Neural progenitor cell (in vitro differentiated cells): Measurements from ENCODE around the gene CDH23. TPM values are rescaled to one million over a fixed set of nuclear protein-coding genes. Genes with fewer than 3 reads are reported as not detected.

Experiments
- DNase-seq: peaks from one replicate; pipeline ENCODE4 v3.0.0-alpha.2; 2016; ENCODE audit warnings: low spot score
- H2AFZ ChIP-seq: fragments of 200-600 bp; sonication (generic); replicated peaks from 2 replicates; pipeline ENCODE4 v1.6.1; 2016; ENCODE audit warnings: antibody characterized with exemption
- H3F3A ChIP-seq: fragments of 200-600 bp; sonication (generic); 2 replicates; pipeline ENCODE4 v1.6.1; 2016; ENCODE audit warnings: antibody characterized with exemption, low read depth
- H3K27ac ChIP-seq: fragments of 200-600 bp; sonication (generic); 2 replicates; pipeline ENCODE4 v1.5.1; 2016; ENCODE audit warnings: mild to moderate bottlenecking
- H3K27me3 ChIP-seq: fragments of 200-600 bp; sonication (generic); 2 replicates; pipeline ENCODE4 v1.6.1; 2016; ENCODE audit warnings: mild to moderate bottlenecking, moderate library complexity
- H3K36me3 ChIP-seq: fragments of 200-600 bp; sonication (generic); 2 replicates; pipeline ENCODE4 v1.5.1; 2016
- H3K4me1 ChIP-seq: fragments of 200-600 bp; sonication (generic); 2 replicates; pipeline ENCODE4 v1.6.1; 2016; ENCODE audit warnings: mixed run types
- H3K4me2 ChIP-seq: fragments of 200-600 bp; sonication (generic); 2 replicates; pipeline ENCODE4 v1.6.1; 2016
- H3K4me3 ChIP-seq: fragments of 200-600 bp; sonication (generic); 2 replicates; pipeline ENCODE4 v1.5.1; 2016
- H3K79me2 ChIP-seq: fragments of 200-600 bp; sonication (generic); 2 replicates; pipeline ENCODE4 v1.6.1; 2016; ENCODE audit warnings: low read depth
- H3K9ac ChIP-seq: fragments of 200-600 bp; sonication (generic); 2 replicates; pipeline ENCODE4 v1.6.1; 2016
- H3K9me3 ChIP-seq: fragments of 200-600 bp; sonication (generic); 2 replicates; pipeline ENCODE4 v1.5.1; 2016; ENCODE audit warnings: low read depth
- H4K20me1 ChIP-seq: fragments of 200-600 bp; sonication (generic); 2 replicates; pipeline ENCODE4 v1.6.1; 2016; ENCODE audit warnings: low read depth
- H3K27ac Mint-ChIP-seq: 3 replicates; pipeline ENCODE4 v1.8.0; 2021; ENCODE audit warnings: mixed read lengths
- H3K27me3 Mint-ChIP-seq: 2 replicates; pipeline ENCODE4 v1.8.0; 2022; ENCODE audit warnings: low read depth, mild to moderate bottlenecking, inconsistent platforms, moderate library complexity, mixed read lengths; ENCODE audit not compliant: insufficient read depth
- H3K36me3 Mint-ChIP-seq: 3 replicates; pipeline ENCODE4 v1.8.0; 2021; ENCODE audit warnings: mixed read lengths
- H3K4me1 Mint-ChIP-seq: 3 replicates; pipeline ENCODE4 v1.8.0; 2021; ENCODE audit warnings: mixed read lengths
- H3K4me3 Mint-ChIP-seq: 3 replicates; pipeline ENCODE4 v1.8.0; 2021; ENCODE audit warnings: mild to moderate bottlenecking, moderate library complexity, mixed read lengths
- H3K9me3 Mint-ChIP-seq: 3 replicates; pipeline ENCODE4 v1.8.0; 2020; ENCODE audit warnings: mixed read lengths
- CTCF ChIP-seq: fragments of 200-600 bp; sonication (generic); IDR thresholded peaks from 2 replicates; pipeline ENCODE4 v1.5.1; 2017; ENCODE audit warnings: antibody characterized with exemption, mild to moderate bottlenecking
- EZH2 ChIP-seq: fragments of 200-600 bp; sonication (generic); IDR thresholded peaks from 2 replicates; pipeline ENCODE4 v1.6.1; 2017; ENCODE audit warnings: antibody characterized with exemption, mild to moderate bottlenecking, moderate library complexity
- EZH2phosphoT487 ChIP-seq: fragments of 200-600 bp; sonication (generic); IDR thresholded peaks from 2 replicates; pipeline ENCODE4 v1.6.1; 2017; ENCODE audit warnings: antibody characterized with exemption
- total RNA-seq: library from RNA; depleted of rRNA; stranded (reverse); fragments of >200 nt; gene quantifications from 2 replicates; pipeline ENCODE4 v1.2.3, GENCODE V29; 2015; ENCODE audit warnings: low replicate concordance

CDH23 gene
- total RNA-seq, 1 donor from 2014 or later = 5.9 TPM

DNA sequence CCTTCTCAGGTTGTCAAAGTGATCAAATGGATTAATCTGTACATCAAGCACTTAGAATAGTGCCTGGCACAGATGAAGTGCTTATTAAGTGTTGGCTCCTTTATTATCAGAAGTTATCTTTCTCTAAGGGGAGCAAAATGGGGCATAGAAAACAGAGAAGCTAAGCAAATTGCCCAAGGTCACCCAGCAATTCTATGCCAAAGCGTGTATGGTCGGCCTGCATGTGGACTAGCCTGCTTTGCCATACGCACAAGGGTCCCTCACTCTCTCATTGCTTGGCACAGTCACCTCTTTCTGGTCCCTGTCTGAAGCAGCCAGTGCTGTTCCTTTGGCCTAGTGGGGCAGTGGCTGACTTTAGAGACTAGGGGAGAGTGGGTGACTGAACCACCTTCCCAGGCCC lies 45.3 kb downstream of the CDH23 start:
- Mint-ChIP-seq H3K27ac (peak overlapping the region; percentile 13), H3K27me3 (peaks cover 17% of the 10 kb centered on the region), H3K4me1 (peaks cover 25% of the 10 kb centered on the region), H3K4me3 (no peak overlapping the region), H3K9me3 (no peaks in the 10 kb centered on the region), H3K36me3 (no peaks in the 10 kb centered on the region)
- Histone ChIP-seq H3K4me2 (no peak overlapping the region), H3K4me1 (peaks cover 9% of the 10 kb centered on the region), H3K27me3 (no peaks in the 10 kb centered on the region), H3K9me3 (no peaks in the 10 kb centered on the region), H3K9ac (no peak overlapping the region), H4K20me1 (no peaks in the 10 kb centered on the region), H2AFZ (no peak overlapping the region), H3K4me3 (no peak overlapping the region), H3K79me2 (no peaks in the 10 kb centered on the region), H3K27ac (no peak overlapping the region), H3K36me3 (no peaks in the 10 kb centered on the region), H3F3A (no peaks in the 10 kb centered on the region)
- DNase-seq = no peak
- TF ChIP-seq EZH2 (no peak), CTCF (no peak), EZH2phosphoT487 (no peak)

GRCh38 chr10:71442859-71443570 lies 46.3 kb downstream of the CDH23 start:
- DNase-seq = no peak
- peak overlapping the region; percentile 33 for H3K27ac Mint-ChIP-seq

GRCh38 chr10:71443676-71444075 lies 47.0 kb downstream of the CDH23 start:
- H3K27ac Mint-ChIP-seq = peak overlapping the region; percentile 76
- Histone ChIP-seq H4K20me1 (no peaks in the 10 kb centered on the region), H3K79me2 (no peaks in the 10 kb centered on the region), H3K27ac (no peak overlapping the region), H3K36me3 (no peaks in the 10 kb centered on the region), H3K9ac (no peak overlapping the region), H3K27me3 (no peaks in the 10 kb centered on the region), H3K4me1 (peaks cover 9% of the 10 kb centered on the region), H3K9me3 (no peaks in the 10 kb centered on the region), H2AFZ (no peak overlapping the region), H3K4me2 (no peak overlapping the region), H3F3A (no peaks in the 10 kb centered on the region), H3K4me3 (no peak overlapping the region)
- H3K9me3 Mint-ChIP-seq = no peaks in the 10 kb centered on the region
- peaks cover 14% of the 10 kb centered on the region for H3K27me3 Mint-ChIP-seq
- H3K36me3 Mint-ChIP-seq = no peaks in the 10 kb centered on the region
- peaks cover 21% of the 10 kb centered on the region for H3K4me1 Mint-ChIP-seq
- TF ChIP-seq EZH2 = no peak
- no peak overlapping the region for H3K4me3 Mint-ChIP-seq
- peak; percentile 72 for DNase-seq

More at GRCh38 chr10:71442859-71443570, 46.3 kb downstream of the CDH23 start:
- Histone ChIP-seq H3K4me1 (peaks cover 9% of the 10 kb centered on the region), H3K9me3 (no peaks in the 10 kb centered on the region), H3F3A (no peaks in the 10 kb centered on the region), H3K9ac (no peak overlapping the region), H3K4me2 (no peak overlapping the region), H3K27me3 (no peaks in the 10 kb centered on the region), H3K36me3 (no peaks in the 10 kb centered on the region), H2AFZ (no peak overlapping the region), H3K79me2 (no peaks in the 10 kb centered on the region), H3K27ac (no peak overlapping the region), H3K4me3 (no peak overlapping the region), H4K20me1 (no peaks in the 10 kb centered on the region)
- H3K4me3 Mint-ChIP-seq = no peak overlapping the region
- peaks cover 20% of the 10 kb centered on the region for H3K27me3 Mint-ChIP-seq
- H3K9me3 Mint-ChIP-seq = no peaks in the 10 kb centered on the region
- TF ChIP-seq EZH2phosphoT487 (no peak), CTCF (no peak), EZH2 (no peak)
- H3K4me1 Mint-ChIP-seq = peaks cover 25% of the 10 kb centered on the region
- H3K36me3 Mint-ChIP-seq = no peaks in the 10 kb centered on the region

DNA sequence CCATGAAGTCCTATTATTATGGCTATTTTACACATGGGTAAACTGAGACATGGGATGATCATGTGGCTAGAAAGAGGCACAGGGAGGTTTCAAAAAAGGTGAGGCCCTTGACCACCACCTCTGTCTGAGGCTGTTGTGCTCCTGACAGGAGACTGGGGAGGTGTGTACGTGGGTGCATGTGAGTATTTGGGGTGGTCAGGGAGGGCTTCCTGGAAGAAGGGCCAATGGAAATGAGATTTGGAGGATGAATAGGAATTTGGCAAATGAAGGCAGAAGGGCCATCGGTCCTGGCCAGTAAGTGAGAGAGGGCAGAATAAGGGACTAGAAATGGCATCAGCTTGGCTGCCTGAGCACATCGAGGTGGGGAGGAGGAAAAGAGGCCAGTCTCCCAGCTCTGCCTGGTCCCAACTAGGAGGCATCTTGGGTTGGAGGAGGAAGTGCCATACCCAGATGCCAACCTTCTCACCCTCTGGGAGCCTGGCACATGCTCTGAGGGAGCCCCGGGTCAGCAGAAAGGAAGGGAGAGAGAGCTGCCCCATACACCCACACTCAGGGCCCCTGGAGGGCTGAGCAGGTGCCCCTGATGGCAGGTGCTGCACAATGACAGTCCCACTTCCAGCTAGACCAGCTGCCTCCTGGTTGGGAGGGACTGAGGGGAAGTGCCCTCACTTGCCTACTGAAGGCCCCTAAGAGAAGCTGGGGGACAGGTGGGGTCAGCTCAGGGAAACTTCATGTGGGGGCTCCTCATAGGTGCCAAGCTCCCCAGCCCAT lies 47.7 kb downstream of the CDH23 start:
- H3K9me3 Mint-ChIP-seq = no peaks in the 10 kb centered on the region
- no peaks in the 10 kb centered on the region for H3K36me3 Mint-ChIP-seq
- DNase-seq = no peak
- H3K27me3 Mint-ChIP-seq = peaks cover 14% of the 10 kb centered on the region
- no peak overlapping the region for H3K4me3 ChIP-seq
- H3K9ac ChIP-seq = no peak overlapping the region
- no peaks in the 10 kb centered on the region for H3K27me3 ChIP-seq
- peak overlapping the region; percentile 23 for H3K4me3 Mint-ChIP-seq
- H2AFZ ChIP-seq = no peak overlapping the region
- no peaks in the 10 kb centered on the region for H3K36me3 ChIP-seq
- TF ChIP-seq CTCF (no peak), EZH2phosphoT487 (no peak), EZH2 (no peak)
- no peaks in the 10 kb centered on the region for H3F3A ChIP-seq
- H3K79me2 ChIP-seq = no peaks in the 10 kb centered on the region
- no peaks in the 10 kb centered on the region for H3K9me3 ChIP-seq
- peak overlapping the region; percentile 17 for H3K27ac Mint-ChIP-seq
- H3K27ac ChIP-seq = no peak overlapping the region
- H3K4me1 Mint-ChIP-seq = peaks cover 20% of the 10 kb centered on the region
- no peak overlapping the region for H3K4me2 ChIP-seq
- H4K20me1 ChIP-seq = no peaks in the 10 kb centered on the region
- peaks cover 9% of the 10 kb centered on the region for H3K4me1 ChIP-seq
